IPS-11a (cell line): ENCODE measurements around the gene EPB41L3.

ENCODE experiments used
- H3K4me3 ChIP-seq: one replicate; pipeline ENCODE4 v1.5.1; 2013; ENCODE audit warnings: low read depth, low read length, control low read depth

Gene EPB41L3

GRCh38 chr18:5456577-5457461 lies 87.0 kb downstream of the EPB41L3 start:
- no peak overlapping the region for H3K4me3 ChIP-seq

- no peak overlapping the region for H3K4me3 ChIP-seq
Observed at GRCh38 chr18:5455674-5456073, 88.1 kb downstream of the EPB41L3 start.

DNA sequence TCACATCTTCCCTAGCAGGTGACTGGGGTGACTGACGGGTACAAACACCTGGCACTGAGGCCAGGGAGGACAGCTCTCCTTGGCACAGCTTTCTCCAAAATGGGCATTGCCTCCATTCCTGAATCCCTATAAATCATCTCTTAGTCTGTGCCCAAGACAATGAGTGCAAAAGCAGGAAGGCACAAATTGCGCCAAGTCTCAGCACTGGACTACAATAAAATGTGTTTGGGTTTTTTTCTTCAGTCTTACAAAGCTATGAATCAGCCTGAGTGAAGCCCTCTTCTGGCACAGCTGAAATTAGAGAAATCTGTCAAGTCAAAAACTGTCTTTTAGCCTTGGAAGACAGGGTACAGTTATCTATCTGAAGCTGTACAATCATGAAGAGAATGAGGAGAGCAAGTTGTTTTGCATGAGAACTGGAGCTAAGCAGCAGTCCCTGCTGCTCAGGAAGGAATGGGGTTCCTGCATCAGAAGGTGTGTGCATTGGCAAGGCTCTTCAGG lies 90.8 kb downstream of the EPB41L3 start:
- no peak overlapping the region for H3K4me3 ChIP-seq

DNA sequence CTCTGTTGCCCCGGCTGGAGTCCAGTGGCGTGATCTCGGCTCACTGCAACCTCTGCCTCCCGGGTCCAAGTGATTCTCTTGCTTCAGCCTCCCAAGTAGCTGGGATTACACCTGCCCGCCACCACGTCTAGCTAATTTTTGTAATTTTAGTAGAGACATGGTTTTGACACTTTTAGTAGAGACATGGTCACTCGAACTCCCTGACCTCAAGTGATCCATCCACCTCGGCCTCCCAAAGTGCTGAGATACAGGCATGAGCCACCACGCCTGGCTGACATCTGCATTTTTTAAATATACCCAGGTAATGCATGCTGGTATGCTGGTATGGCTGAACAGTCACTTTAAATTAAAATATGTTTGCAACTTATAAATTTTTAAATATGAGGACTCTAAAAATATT lies 91.9 kb downstream of the EPB41L3 start:
- H3K4me3 ChIP-seq, result no peak overlapping the region

GRCh38 chr18:5451150-5451549 lies 92.6 kb downstream of the EPB41L3 start:
- no peak overlapping the region for H3K4me3 ChIP-seq

DNA sequence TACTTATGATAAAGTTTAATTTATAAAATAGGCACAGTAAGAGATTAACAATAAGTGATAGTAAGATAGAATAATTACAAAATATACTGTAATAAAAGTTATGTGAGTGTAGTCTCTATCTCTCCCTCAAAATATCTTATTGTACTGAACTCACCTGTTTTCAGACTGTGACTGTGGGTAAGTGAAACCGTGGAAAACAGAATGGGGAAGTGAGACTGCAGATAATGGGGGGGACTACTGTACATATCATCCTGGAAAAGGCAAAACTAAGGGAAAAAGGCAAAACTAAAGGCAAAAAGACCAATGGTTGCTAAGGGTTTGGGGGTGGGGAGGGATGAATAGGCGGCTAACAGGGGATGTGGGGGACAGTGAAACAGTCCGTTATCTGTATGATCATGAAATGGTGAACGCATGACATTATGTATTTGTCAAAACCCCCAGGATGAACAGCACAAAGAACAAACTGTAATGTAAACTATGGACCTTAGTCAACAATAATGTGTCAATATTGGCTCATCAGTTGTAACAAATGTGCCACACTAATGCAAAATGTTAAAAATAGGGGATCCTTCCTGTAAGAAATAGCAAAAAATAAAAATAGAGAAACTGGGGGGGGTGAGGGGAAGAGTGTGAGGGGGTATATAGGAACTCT lies 93.8 kb downstream of the EPB41L3 start:
- no peak overlapping the region for H3K4me3 ChIP-seq

GRCh38 chr18:5447442-5447841 lies 96.4 kb downstream of the EPB41L3 start:
- H3K4me3 ChIP-seq, result no peak overlapping the region

DNA sequence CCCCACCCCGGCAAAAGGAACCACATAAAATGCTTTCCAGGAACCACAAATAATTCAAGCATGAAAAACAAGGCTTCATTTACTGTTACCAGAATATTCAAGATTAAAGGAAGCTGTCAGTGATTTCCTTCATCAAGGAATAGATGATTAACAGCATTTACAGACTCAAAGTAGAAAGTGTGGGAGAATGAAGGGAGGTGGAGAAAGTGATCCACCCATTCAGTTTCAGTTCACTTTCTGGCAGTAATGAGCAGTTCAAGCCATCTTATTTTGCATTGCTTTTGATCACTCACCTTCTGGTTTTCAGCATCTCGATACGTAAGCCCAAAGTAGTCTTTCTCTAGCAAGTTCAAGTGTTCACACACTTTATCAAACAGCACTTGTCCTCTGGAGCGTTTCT lies 99.0 kb downstream of the EPB41L3 start:
- no peak overlapping the region for H3K4me3 ChIP-seq

GRCh38 chr18:5444269-5444668 lies 99.5 kb downstream of the EPB41L3 start:
- no peak overlapping the region for H3K4me3 ChIP-seq

DNA sequence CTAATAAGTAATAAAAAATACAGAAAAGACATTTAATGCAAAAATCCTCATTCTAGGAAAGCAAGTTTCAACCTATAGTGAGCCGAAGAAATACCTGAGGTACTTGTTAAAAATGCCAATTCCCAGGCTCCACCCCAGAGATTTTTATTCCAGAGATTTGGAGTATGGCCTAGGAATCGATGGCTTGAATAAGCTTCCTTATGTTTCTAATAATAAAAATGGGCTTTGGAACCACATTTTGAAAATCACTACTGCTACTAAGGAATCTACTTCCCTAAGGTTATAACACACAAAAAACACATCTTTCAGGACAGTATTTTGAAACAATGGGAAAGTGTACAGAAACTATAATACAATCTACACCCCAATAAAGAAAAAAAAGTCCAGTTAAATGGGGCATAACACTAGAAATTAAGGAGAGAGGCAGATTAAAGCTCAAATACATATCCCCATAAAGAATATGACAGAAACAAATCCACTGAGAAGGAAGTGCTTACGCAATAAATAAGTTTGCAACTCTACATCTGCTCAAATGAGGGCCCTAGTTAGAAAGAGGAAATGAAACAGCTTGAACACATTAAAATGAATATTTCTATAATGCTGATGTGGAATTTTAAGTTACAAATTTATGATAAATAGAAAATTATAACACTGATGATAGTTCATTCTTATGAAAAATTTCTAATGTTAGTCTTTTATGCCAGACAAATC lies 103.7 kb downstream of the EPB41L3 start:
- no peak overlapping the region for H3K4me3 ChIP-seq

DNA sequence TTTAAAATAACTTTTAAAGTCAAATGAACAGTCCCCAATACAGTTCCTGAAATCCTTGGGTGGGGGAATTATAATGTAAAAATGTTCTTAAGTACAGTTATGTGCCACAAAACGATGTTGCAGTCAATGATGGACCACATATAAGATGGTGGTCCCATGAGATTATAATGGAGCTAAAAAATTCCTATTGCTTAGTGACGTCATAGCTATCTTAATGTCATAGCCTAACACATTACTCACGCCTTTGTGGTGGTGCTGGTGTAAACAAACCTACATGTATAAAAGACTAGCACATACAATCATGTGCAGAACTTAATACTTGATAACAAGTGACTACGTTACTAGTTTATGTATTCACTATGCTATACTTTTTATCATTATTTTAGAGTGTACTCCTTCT lies 109.4 kb downstream of the EPB41L3 start:
- H3K4me3 ChIP-seq, result no peak overlapping the region

- H3K4me3 ChIP-seq, result no peak overlapping the region
Observed at GRCh38 chr18:5431836-5432575, 111.8 kb downstream of the EPB41L3 start.

DNA sequence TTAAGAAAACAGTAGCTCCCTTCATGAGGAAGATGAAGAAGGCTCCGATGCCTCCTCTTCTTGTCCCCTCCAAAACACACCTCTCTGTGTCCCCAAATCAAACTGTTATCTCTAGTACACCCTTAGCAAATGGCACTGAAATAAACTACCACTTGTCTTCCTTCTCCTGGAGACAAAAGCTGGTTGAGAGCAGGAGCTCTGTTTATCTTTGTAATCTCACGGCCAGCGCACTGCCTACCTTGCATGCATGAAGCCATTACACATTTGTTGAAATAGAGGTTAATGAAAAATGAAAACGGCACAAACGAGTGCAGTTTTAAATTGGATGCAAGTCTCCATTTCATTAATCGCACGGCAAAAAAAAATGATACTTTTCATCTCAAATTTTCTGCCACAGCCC lies 113.7 kb downstream of the EPB41L3 start:
- H3K4me3 ChIP-seq, result no peak overlapping the region

DNA sequence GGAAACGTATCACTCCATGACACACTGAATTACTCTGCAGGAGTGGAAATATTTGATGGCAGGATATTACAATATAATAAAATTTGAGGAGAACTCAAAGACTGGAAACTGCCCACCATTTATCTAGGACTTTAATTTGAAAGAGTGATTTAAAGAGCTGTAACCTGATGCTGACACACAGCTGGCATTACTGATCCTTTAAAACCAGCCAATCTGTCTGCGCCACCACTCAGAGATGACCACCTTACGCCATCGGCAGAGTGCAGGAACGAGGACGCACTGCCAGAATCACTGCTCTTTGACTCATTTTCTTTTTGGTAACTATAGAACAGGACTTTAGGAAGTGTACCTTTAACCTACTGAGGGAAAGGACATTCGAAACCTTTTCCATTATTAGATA lies 114.1 kb downstream of the EPB41L3 start:
- H3K4me3 ChIP-seq, result no peak overlapping the region

GRCh38 chr18:5425721-5426120 lies 118.1 kb downstream of the EPB41L3 start:
- H3K4me3 ChIP-seq, result no peak overlapping the region

GRCh38 chr18:5424903-5425664 lies 118.7 kb downstream of the EPB41L3 start:
- no peak overlapping the region for H3K4me3 ChIP-seq

DNA sequence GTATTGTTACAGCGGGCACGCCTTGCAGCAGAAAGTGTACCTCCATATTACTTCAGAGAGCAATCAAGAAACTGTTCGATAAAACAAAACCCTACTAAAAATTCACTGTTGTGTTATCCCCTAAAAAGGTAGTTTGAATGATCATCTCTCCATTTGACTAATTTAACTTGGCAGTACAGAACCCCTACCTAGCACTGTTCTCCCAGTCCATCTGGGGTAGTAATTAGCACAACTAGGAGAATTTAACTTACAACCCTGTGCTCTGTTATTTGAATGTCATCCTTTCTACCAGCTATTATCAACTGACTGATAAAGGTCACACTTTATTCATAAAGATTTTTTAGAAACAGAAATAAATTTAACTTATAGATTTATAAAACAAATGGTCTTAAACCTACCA lies 121.2 kb downstream of the EPB41L3 start:
- H3K4me3 ChIP-seq, result no peak overlapping the region

DNA sequence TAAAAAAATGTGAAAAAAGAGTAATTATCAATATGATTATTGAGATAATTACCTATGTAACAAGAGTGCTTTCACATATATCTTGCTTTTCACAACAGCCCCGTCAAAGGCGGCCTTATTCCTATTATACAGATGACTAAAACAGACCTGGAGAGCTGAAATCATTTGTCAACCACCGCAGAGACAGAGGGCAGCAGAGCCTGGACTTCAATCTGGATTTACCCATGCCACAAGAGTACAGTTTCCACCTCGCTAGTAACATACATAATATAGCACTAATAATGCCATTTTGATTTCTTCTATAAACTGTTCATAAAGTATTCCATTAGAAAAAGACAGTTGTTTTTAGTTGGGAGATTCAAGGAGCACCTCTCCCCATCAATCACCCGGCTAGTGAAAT lies 121.8 kb downstream of the EPB41L3 start:
- H3K4me3 ChIP-seq, result no peak overlapping the region

DNA sequence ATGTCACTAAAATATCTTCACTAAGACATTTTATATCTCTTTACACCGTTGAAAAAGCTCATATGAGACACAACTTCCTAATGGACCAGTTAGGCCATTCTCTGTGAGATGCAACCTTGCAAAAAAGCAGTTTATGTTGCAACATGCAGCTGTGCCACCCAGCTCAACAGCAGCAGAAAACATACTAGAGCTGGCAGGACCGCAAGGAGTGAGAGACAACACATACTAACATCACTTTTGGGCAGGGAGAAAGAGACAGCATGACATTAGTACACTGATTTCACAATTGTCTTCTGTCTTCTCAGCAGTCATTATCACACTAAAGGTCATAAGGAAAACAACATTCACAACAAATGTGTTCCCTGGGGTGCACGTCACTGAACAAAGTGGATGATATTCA lies 122.9 kb downstream of the EPB41L3 start:
- no peak overlapping the region for H3K4me3 ChIP-seq

DNA sequence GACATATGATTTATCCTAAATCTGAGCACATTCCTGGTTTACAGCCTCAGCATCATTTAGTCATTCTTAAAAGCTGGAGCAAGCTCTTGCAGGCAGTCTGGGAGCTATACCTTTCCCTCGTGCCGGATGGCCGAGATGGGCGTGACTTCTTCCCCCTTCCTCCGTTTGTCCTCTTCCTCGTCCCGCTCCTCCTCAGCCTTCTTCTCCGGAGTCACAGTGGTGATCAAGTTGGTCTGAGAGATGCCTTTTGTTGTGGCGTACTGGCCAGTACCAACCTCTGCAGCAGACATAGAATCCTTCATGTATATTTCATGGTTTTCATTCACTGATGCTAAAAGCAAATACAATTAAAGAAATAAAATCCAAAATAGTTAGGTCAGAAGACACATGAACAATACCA lies 124.2 kb downstream of the EPB41L3 start:
- no peak overlapping the region for H3K4me3 ChIP-seq
